H1 (cell line): ENCODE data around the gene ATP9B.

Experiments
- POLR2A ChIP-seq, 2 experiments: IDR thresholded peaks; 1 replicate in 1 of 2; 2 replicates in 1 of 2; pipeline ENCODE4 v1.6.1; 2011; ENCODE audit warnings: low read depth in 2 of 2, low read length in 2 of 2, mild to moderate bottlenecking in 2 of 2; ENCODE audit errors: control extremely low read depth in 1 of 2
- TAF1 ChIP-seq: IDR thresholded peaks from 2 replicates; pipeline ENCODE4 v1.6.1; 2011; ENCODE audit warnings: mild to moderate bottlenecking, low read depth, low read length

DNA sequence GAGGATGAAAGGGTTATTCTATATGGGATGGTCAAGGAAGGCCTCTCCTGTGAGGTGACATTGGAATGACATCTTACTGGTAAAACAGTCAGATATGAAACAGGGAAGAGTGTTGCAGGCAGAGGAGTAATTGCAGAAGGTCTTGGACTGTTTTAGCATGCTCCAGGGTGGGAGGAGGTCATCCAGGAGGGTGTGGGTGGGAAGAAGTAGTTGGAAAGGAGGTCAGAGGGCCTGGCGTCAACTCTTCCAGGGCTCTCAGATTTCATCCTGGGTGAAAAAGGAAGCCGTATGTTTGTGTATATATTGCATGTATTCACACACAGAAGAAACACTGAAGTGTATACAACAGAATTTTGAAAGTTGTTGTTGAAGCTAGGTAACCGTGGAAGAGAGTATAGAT lies 48.2 kb downstream of the ATP9B start:
- no peak for TF ChIP-seq TAF1
- TF ChIP-seq POLR2A (IDR thresholded peaks at IDR 0.05; ENCODE audit: control extremely low read depth in 1 of 2, low read depth in 2 of 2, low read length in 2 of 2): no peak
